ENCODE results near the gene MIS12. TPM values are rescaled to one million over a fixed set of nuclear protein-coding genes. Genes with fewer than 3 reads are reported as not detected.

MIS12 gene
- total and polyA plus RNA-seq, 2 donors = 31.2 to 46.5 TPM

DNA sequence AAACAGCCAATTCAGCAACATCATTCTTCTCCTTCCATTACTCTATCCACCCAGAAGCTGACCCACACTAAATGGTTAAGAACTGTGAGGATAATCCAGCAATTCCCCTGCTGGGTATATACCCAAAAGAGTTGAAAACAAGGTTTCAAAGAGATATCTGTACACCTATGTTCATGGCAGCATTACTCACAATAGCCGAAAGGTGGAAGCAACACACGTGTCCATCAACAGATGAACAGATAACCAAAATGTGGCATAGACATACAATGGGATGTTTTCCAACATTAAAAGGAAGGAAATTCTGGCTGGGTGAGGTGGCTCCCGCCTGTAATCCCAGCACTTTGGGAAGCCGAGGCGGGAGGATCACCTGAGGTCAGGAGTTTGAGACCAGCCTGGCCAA lies 19.9 kb downstream of the MIS12 start:
- H3K4me1 ChIP-seq (ENCODE audit: control insufficient read depth in 2 of 2, insufficient read depth in 2 of 2, low read length in 2 of 2) = peaks cover 0 to 5% of the 10 kb centered on the region in 2 donors
- no peaks in the 10 kb centered on the region for H3K9me3 ChIP-seq (ENCODE audit: control insufficient read depth in 2 of 2, insufficient read depth in 1 of 2, low read length in 1 of 2)
- H3K4me3 ChIP-seq (ENCODE audit: low read length in 2 of 2) = no peak overlapping the region
- H3K27ac ChIP-seq (ENCODE audit: low read depth in 1 of 2, low read length in 1 of 2) = no peak overlapping the region
- peaks cover 0 to 5% of the 10 kb centered on the region in 2 donors for H3K27me3 ChIP-seq (ENCODE audit: control insufficient read depth in 2 of 2, insufficient read depth in 1 of 2, low read length in 1 of 2)
- H3K36me3 ChIP-seq (ENCODE audit: control insufficient read depth in 2 of 2, insufficient read depth in 2 of 2, low read length in 1 of 2) = no peaks in the 10 kb centered on the region
- 98% methylated on average over 5 of the region's 5 CpGs for WGBS
- DNase-seq (ENCODE audit: low read depth in 6 of 9, low spot score in 9 of 9) = no peak

DNA sequence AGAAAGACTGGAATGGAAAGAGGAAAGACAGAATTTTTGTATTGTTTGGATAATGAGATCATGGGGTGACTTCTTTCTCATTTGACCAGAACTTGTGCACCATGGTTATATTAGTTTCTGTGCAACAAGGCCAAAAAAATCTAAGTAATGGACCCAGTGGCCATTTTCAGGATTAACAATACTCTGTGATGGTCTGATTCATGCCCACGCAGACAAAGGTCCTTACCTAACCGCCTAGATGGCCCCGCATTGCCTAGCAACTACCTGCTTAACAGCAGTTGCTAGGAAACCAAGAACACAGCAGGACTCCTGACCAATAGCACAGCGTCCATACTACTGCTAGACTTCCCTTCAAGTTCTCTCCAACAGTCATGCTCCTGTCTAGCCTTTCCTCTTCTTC lies 22.4 kb downstream of the MIS12 start:
- Histone ChIP-seq H3K27me3 (ENCODE audit: control insufficient read depth in 2 of 2, insufficient read depth in 1 of 2, low read length in 1 of 2) (no peaks in the 10 kb centered on the region), H3K4me1 (ENCODE audit: control insufficient read depth in 2 of 2, insufficient read depth in 2 of 2, low read length in 2 of 2) (peaks cover 5 to 7% of the 10 kb centered on the region in 2 donors), H3K4me3 (ENCODE audit: low read length in 2 of 2) (no peak overlapping the region), H3K27ac (ENCODE audit: low read depth in 1 of 2, low read length in 1 of 2) (no peak overlapping the region), H3K9me3 (ENCODE audit: control insufficient read depth in 2 of 2, insufficient read depth in 1 of 2, low read length in 1 of 2) (no peaks in the 10 kb centered on the region), H3K36me3 (ENCODE audit: control insufficient read depth in 2 of 2, insufficient read depth in 2 of 2, low read length in 1 of 2) (no peaks in the 10 kb centered on the region)
- WGBS = 79% methylated on average over 4 of the region's 4 CpGs
- DNase-seq (ENCODE audit: low read depth in 6 of 9, low spot score in 9 of 9) = no peak

DNA sequence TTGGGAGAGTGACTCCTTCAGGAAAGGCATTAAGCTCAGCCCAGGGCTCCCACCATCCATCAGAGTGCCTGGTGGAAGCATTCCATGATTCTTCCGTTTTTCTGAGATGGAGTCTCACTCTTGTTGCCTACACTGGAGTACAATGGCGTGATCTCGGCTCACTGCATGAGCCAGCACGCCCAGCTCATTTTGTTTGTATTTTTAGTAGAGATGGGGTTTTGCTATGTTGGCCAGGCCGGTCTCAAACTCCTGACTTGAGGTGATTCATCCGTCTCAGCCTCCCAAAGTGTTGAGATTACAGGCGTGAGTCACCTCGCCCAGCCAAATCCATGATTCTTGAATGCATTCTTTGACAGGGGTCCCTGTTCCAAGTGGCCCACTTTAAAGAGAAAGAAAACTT lies 23.1 kb downstream of the MIS12 start:
- H3K4me1 ChIP-seq (ENCODE audit: control insufficient read depth in 2 of 2, insufficient read depth in 2 of 2, low read length in 2 of 2) = peaks cover 6 to 7% of the 10 kb centered on the region in 2 donors
- no peak overlapping the region for H3K4me3 ChIP-seq (ENCODE audit: low read length in 2 of 2)
- H3K9me3 ChIP-seq (ENCODE audit: control insufficient read depth in 2 of 2, insufficient read depth in 1 of 2, low read length in 1 of 2) = no peaks in the 10 kb centered on the region
- H3K36me3 ChIP-seq (ENCODE audit: control insufficient read depth in 2 of 2, insufficient read depth in 2 of 2, low read length in 1 of 2) = peaks cover 0 to 2% of the 10 kb centered on the region in 2 donors
- no peak for DNase-seq (ENCODE audit: low read depth in 6 of 9, low spot score in 9 of 9)
- H3K27me3 ChIP-seq (ENCODE audit: control insufficient read depth in 2 of 2, insufficient read depth in 1 of 2, low read length in 1 of 2) = no peaks in the 10 kb centered on the region
- WGBS = 84% methylated on average over 8 of the region's 8 CpGs
- no peak overlapping the region for H3K27ac ChIP-seq (ENCODE audit: low read depth in 1 of 2, low read length in 1 of 2)

DNA sequence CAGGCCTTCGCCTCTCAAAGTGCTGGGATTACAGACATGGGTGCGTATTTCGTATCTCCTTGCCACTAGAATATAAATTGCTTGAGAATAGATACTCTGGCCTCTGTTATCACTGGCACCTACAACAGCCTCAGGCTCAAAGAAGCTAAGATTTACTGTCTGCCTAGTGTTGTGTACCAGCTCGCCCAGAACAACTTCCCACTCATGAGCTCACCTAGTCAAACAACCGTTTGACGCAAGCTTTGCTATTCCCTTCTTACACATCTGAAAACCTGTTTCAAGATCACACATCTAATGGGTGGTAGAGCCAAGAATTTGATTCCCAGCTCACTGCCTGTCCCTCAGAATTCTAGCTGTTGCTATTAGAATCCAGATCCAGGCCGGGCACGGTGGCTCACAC lies 24.4 kb downstream of the MIS12 start:
- peaks cover 2 to 8% of the 10 kb centered on the region in 2 donors for H3K36me3 ChIP-seq (ENCODE audit: control insufficient read depth in 2 of 2, insufficient read depth in 2 of 2, low read length in 1 of 2)
- no peak overlapping the region for H3K27ac ChIP-seq (ENCODE audit: low read depth in 1 of 2, low read length in 1 of 2)
- H3K4me1 ChIP-seq (ENCODE audit: control insufficient read depth in 2 of 2, insufficient read depth in 2 of 2, low read length in 2 of 2) = peaks cover 6 to 7% of the 10 kb centered on the region in 2 donors
- H3K27me3 ChIP-seq (ENCODE audit: control insufficient read depth in 2 of 2, insufficient read depth in 1 of 2, low read length in 1 of 2) = no peaks in the 10 kb centered on the region
- no peak overlapping the region for H3K4me3 ChIP-seq (ENCODE audit: low read length in 2 of 2)
- H3K9me3 ChIP-seq (ENCODE audit: control insufficient read depth in 2 of 2, insufficient read depth in 1 of 2, low read length in 1 of 2) = no peaks in the 10 kb centered on the region
- 95% methylated on average over 8 of the region's 8 CpGs for WGBS
- no peak for DNase-seq (ENCODE audit: low read depth in 6 of 9, low spot score in 9 of 9)

GRCh38 chr17:5511401-5512225 lies 25.2 kb downstream of the MIS12 start:
- DNase-seq (ENCODE audit: low read depth in 6 of 9, low spot score in 9 of 9) = no peak
- 92% methylated on average over 17 of the region's 17 CpGs for WGBS
- H3K36me3 ChIP-seq (ENCODE audit: control insufficient read depth in 2 of 2, insufficient read depth in 2 of 2, low read length in 1 of 2) = peaks cover 2 to 8% of the 10 kb centered on the region in 2 donors

GRCh38 chr17:5513628-5514027 lies 27.3 kb downstream of the MIS12 start:
- WGBS = 44% methylated on average over 7 of the region's 7 CpGs
- peak in 3 of 9 donors; percentile 15 to 48 (median 27) for DNase-seq (ENCODE audit: low read depth in 6 of 9, low spot score in 9 of 9)
- no peak overlapping the region for H3K4me3 ChIP-seq (ENCODE audit: low read length in 2 of 2)
- H3K27ac ChIP-seq (ENCODE audit: low read depth in 1 of 2, low read length in 1 of 2) = no peak overlapping the region
- H3K4me1 ChIP-seq (ENCODE audit: control insufficient read depth in 2 of 2, insufficient read depth in 2 of 2, low read length in 2 of 2) = peaks cover 6 to 7% of the 10 kb centered on the region in 2 donors
- H3K9me3 ChIP-seq (ENCODE audit: control insufficient read depth in 2 of 2, insufficient read depth in 1 of 2, low read length in 1 of 2) = no peaks in the 10 kb centered on the region
- no peaks in the 10 kb centered on the region for H3K27me3 ChIP-seq (ENCODE audit: control insufficient read depth in 2 of 2, insufficient read depth in 1 of 2, low read length in 1 of 2)
- peaks cover 2 to 11% of the 10 kb centered on the region in 2 donors for H3K36me3 ChIP-seq (ENCODE audit: control insufficient read depth in 2 of 2, insufficient read depth in 2 of 2, low read length in 1 of 2)

More at GRCh38 chr17:5511401-5512225, 25.2 kb downstream of the MIS12 start:
- H3K9me3 ChIP-seq (ENCODE audit: control insufficient read depth in 2 of 2, insufficient read depth in 1 of 2, low read length in 1 of 2) = no peaks in the 10 kb centered on the region
- peaks cover 6 to 7% of the 10 kb centered on the region in 2 donors for H3K4me1 ChIP-seq (ENCODE audit: control insufficient read depth in 2 of 2, insufficient read depth in 2 of 2, low read length in 2 of 2)
- H3K27me3 ChIP-seq (ENCODE audit: control insufficient read depth in 2 of 2, insufficient read depth in 1 of 2, low read length in 1 of 2) = no peaks in the 10 kb centered on the region
- no peak overlapping the region for H3K27ac ChIP-seq (ENCODE audit: low read depth in 1 of 2, low read length in 1 of 2)
- no peak overlapping the region for H3K4me3 ChIP-seq (ENCODE audit: low read length in 2 of 2)

DNA sequence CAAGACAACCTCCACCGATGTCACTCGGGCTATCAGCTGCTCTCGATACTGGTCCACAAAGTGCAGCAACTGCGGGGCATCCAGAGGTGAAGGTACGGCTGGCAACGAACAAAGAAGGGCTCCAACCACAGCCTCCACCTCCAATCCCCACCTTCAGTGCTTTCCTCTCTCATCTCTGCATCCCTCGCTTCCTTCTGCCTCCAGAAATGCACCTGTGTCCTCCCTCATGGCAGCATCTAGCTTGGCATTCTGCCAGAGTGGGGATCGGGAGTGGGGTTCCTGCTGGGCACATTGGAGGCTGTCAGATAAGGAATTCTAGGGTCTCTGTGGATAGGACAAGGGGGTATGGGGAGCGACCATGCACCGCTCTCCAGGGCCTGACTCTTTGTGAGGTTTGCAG lies 28.6 kb downstream of the MIS12 start:
- no peak for DNase-seq (ENCODE audit: low read depth in 6 of 9, low spot score in 9 of 9)
- Histone ChIP-seq H3K9me3 (ENCODE audit: control insufficient read depth in 2 of 2, insufficient read depth in 1 of 2, low read length in 1 of 2) (no peaks in the 10 kb centered on the region), H3K36me3 (ENCODE audit: control insufficient read depth in 2 of 2, insufficient read depth in 2 of 2, low read length in 1 of 2) (peaks cover 2 to 11% of the 10 kb centered on the region in 2 donors), H3K27ac (ENCODE audit: low read depth in 1 of 2, low read length in 1 of 2) (no peak overlapping the region), H3K4me3 (ENCODE audit: low read length in 2 of 2) (no peak overlapping the region), H3K27me3 (ENCODE audit: control insufficient read depth in 2 of 2, insufficient read depth in 1 of 2, low read length in 1 of 2) (no peaks in the 10 kb centered on the region), H3K4me1 (ENCODE audit: control insufficient read depth in 2 of 2, insufficient read depth in 2 of 2, low read length in 2 of 2) (peaks cover 6 to 7% of the 10 kb centered on the region in 2 donors)
- 97% methylated on average over 10 of the region's 10 CpGs for WGBS

GRCh38 chr17:5516060-5516792 lies 29.9 kb downstream of the MIS12 start:
- Histone ChIP-seq H3K27me3 (ENCODE audit: control insufficient read depth in 2 of 2, insufficient read depth in 1 of 2, low read length in 1 of 2) (no peaks in the 10 kb centered on the region), H3K4me1 (ENCODE audit: control insufficient read depth in 2 of 2, insufficient read depth in 2 of 2, low read length in 2 of 2) (peaks cover 6 to 7% of the 10 kb centered on the region in 2 donors), H3K27ac (ENCODE audit: low read depth in 1 of 2, low read length in 1 of 2) (no peak overlapping the region), H3K9me3 (ENCODE audit: control insufficient read depth in 2 of 2, insufficient read depth in 1 of 2, low read length in 1 of 2) (no peaks in the 10 kb centered on the region), H3K4me3 (ENCODE audit: low read length in 2 of 2) (no peak overlapping the region), H3K36me3 (ENCODE audit: control insufficient read depth in 2 of 2, insufficient read depth in 2 of 2, low read length in 1 of 2) (peaks cover 2 to 11% of the 10 kb centered on the region in 2 donors)
- 86% methylated on average over 5 of the region's 5 CpGs for WGBS
- no peak for DNase-seq (ENCODE audit: low read depth in 6 of 9, low spot score in 9 of 9)

DNA sequence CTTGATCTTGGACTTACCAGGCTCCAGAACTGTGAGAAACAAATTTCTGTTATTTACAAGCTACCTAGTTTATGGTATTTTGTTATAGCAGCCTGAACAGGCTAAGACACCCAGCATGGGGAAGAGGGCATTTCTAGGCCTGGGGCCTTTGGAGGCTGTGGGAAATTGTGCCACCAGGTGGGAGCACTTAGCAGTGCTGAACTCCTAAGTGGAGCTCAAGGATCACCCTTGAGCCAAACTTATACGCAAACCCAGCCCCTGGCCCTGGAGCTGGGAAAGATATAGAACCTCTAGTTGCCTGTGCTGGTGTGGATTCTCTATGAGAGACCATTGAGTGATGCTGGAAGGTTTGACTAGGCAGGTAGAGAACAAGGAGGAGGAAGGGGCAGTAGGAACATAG lies 36.1 kb downstream of the MIS12 start:
- Histone ChIP-seq H3K9me3 (ENCODE audit: control insufficient read depth in 2 of 2, insufficient read depth in 1 of 2, low read length in 1 of 2) (no peaks in the 10 kb centered on the region), H3K36me3 (ENCODE audit: control insufficient read depth in 2 of 2, insufficient read depth in 2 of 2, low read length in 1 of 2) (peaks cover 2 to 12% of the 10 kb centered on the region in 2 donors), H3K27ac (ENCODE audit: low read depth in 1 of 2, low read length in 1 of 2) (no peak overlapping the region), H3K4me3 (ENCODE audit: low read length in 2 of 2) (no peak overlapping the region), H3K27me3 (ENCODE audit: control insufficient read depth in 2 of 2, insufficient read depth in 1 of 2, low read length in 1 of 2) (no peaks in the 10 kb centered on the region), H3K4me1 (ENCODE audit: control insufficient read depth in 2 of 2, insufficient read depth in 2 of 2, low read length in 2 of 2) (no peaks in the 10 kb centered on the region)
- 97% methylated on average over 1 of the region's 1 CpG for WGBS
- DNase-seq (ENCODE audit: low read depth in 6 of 9, low spot score in 9 of 9) = no peak

Measured in thymus (tissue), 11 donors.